KMS-11 (cell line): Measurements from ENCODE around the gene GAD1.
A peak's percentile ranks its signal among the peaks of the same experiment; 100 is the strongest.

Source experiments
- H2AFZ ChIP-seq: fragments of 200-600 bp; sonication (generic); 2 replicates; pipeline ENCODE4 v1.6.1; 2016; ENCODE audit warnings: antibody characterized with exemption, mixed run types, low read depth
- H3K27ac ChIP-seq: fragments of 200-600 bp; sonication (generic); 2 replicates; pipeline ENCODE4 v1.6.1; 2016; ENCODE audit warnings: mild to moderate bottlenecking, mixed run types
- H3K27me3 ChIP-seq: fragments of 200-600 bp; sonication (generic); 2 replicates; pipeline ENCODE4 v1.6.1; 2017; ENCODE audit warnings: mild to moderate bottlenecking, low read depth, mixed run types, moderate library complexity; ENCODE audit not compliant: insufficient read depth
- H3K36me3 ChIP-seq: fragments of 200-600 bp; sonication (generic); 2 replicates; pipeline ENCODE4 v1.6.1; 2017; ENCODE audit warnings: mild to moderate bottlenecking, mixed run types; ENCODE audit not compliant: insufficient read depth
- H3K4me1 ChIP-seq: fragments of 200-600 bp; sonication (generic); 2 replicates; pipeline ENCODE4 v1.6.1; 2016; ENCODE audit warnings: mild to moderate bottlenecking, low read depth, mixed run types; ENCODE audit not compliant: poor library complexity, severe bottlenecking
- H3K4me2 ChIP-seq: fragments of 200-600 bp; sonication (generic); 2 replicates; pipeline ENCODE4 v1.7.0; 2016; ENCODE audit warnings: mild to moderate bottlenecking, mixed run types
- H3K4me3 ChIP-seq: fragments of 200-600 bp; sonication (generic); IDR thresholded peaks from 2 replicates; pipeline ENCODE4 v1.6.1; 2017; ENCODE audit warnings: low read depth, low read length, mixed read lengths; ENCODE audit not compliant: insufficient read depth
- H3K79me2 ChIP-seq: fragments of 200-600 bp; sonication (generic); 2 replicates; pipeline ENCODE4 v1.6.1; 2016; ENCODE audit warnings: low read depth, mixed run types; ENCODE audit not compliant: insufficient read depth
- H3K9ac ChIP-seq: fragments of 200-600 bp; sonication (generic); 2 replicates; pipeline ENCODE4 v1.6.1; 2016; ENCODE audit warnings: mild to moderate bottlenecking, mixed run types
- H4K20me1 ChIP-seq: fragments of 200-600 bp; sonication (generic); 2 replicates; pipeline ENCODE4 v1.6.1; 2016; ENCODE audit warnings: mild to moderate bottlenecking, mixed run types; ENCODE audit not compliant: insufficient read depth
- CTCF ChIP-seq: fragments of 200-600 bp; sonication (generic); conservative IDR thresholded peaks from 2 replicates; pipeline ENCODE4 v1.6.1; 2017; ENCODE audit warnings: low read depth, mild to moderate bottlenecking, antibody characterized with exemption, low read length, moderate library complexity, mixed read lengths

The GAD1 gene

GRCh38 chr2:170821531-170822289 lies 5.0 kb downstream of the GAD1 start:
- Histone ChIP-seq H4K20me1 (no peaks in the 10 kb centered on the region), H3K4me3 (peak overlapping the region; percentile 71), H3K27me3 (peaks cover 44% of the 10 kb centered on the region), H3K9ac (no peak overlapping the region), H3K27ac (no peak overlapping the region), H2AFZ (no peak overlapping the region), H3K4me1 (peaks cover 15% of the 10 kb centered on the region), H3K4me2 (peak overlapping the region; percentile 84), H3K36me3 (no peaks in the 10 kb centered on the region), H3K79me2 (no peaks in the 10 kb centered on the region)
- no peak for TF ChIP-seq CTCF

- no peaks in the 10 kb centered on the region for H3K36me3 ChIP-seq
- no peak overlapping the region for H3K27ac ChIP-seq
- H4K20me1 ChIP-seq, result no peaks in the 10 kb centered on the region
- H3K4me2 ChIP-seq, result no peak overlapping the region
- H3K4me3 ChIP-seq, result no peak overlapping the region
- H3K4me1 ChIP-seq, result peaks cover 15% of the 10 kb centered on the region
- H3K9ac ChIP-seq, result no peak overlapping the region
- peaks cover 44% of the 10 kb centered on the region for H3K27me3 ChIP-seq
- TF ChIP-seq CTCF, result no peak
- no peak overlapping the region for H2AFZ ChIP-seq
- H3K79me2 ChIP-seq, result no peaks in the 10 kb centered on the region
These were observed 5.8 kb downstream of the GAD1 start for GRCh38 chr2:170822290-170823087.

DNA sequence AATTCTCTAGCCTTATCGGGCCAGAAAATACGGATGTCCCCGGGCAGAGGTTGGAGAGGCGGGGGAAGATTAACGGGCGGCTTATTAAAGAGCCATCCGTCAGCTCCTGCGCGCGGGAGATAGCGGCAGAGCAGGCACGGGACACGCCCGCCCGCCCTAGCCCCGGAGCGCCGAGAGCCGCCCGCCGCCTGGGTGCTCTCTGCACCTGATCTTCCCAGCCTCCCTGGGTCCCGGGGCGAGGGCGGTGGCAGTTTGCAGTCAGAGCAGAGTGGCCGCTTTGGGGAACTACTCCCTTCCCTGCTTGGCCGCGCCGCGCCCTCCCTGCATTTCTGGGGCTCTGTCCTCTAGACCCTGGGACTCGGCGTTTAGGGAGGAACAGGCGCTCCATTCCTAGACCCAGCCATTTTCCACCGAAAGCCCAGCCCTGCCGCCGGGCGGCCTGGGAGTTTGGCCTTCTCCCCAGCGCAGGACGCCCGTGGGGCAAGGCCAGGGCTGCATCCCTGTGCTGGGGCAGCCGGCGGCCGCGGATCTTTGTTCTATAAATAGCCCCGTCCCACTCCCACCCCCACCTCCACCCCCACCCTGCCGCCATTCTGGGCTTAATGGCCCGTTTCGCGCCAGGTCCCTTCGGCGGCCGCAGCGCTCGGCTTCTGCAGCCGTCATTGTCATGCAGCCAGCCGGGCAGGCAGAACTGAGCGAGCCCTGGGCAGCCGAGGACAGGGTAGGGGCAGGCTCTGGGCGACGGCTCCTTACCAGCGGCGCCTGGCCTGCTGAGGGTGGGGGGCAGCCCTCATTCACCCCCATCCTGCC lies 6.6 kb downstream of the GAD1 start:
- no peak overlapping the region for H3K27ac ChIP-seq
- H3K79me2 ChIP-seq, result no peaks in the 10 kb centered on the region
- H3K4me2 ChIP-seq, result no peak overlapping the region
- H3K36me3 ChIP-seq, result no peaks in the 10 kb centered on the region
- no peak overlapping the region for H3K4me3 ChIP-seq
- H3K4me1 ChIP-seq, result peaks cover 15% of the 10 kb centered on the region
- no peak overlapping the region for H2AFZ ChIP-seq
- H3K9ac ChIP-seq, result no peak overlapping the region
- peaks cover 37% of the 10 kb centered on the region for H3K27me3 ChIP-seq
- H4K20me1 ChIP-seq, result no peaks in the 10 kb centered on the region
- TF ChIP-seq CTCF, result no peak

DNA sequence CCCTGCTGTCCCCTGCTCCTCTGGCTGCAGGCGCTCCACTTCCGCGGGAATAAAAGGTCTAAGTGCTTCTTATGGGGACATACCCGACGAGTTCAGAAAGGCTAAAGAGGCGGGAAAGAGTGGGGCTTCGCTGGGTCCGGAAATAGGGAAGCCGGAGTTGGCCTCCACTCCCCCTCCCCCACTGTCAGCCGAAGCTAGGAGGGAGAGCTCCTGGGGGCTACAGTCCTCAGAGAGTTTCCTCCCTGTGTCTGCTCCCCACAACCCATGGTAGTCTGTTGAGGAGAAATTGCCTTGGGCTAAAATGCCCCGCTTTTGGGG lies 7.2 kb downstream of the GAD1 start:
- Histone ChIP-seq H3K79me2 (no peaks in the 10 kb centered on the region), H3K4me3 (no peak overlapping the region), H3K4me1 (peaks cover 15% of the 10 kb centered on the region), H3K36me3 (no peaks in the 10 kb centered on the region), H3K9ac (no peak overlapping the region), H3K27ac (no peak overlapping the region), H3K27me3 (peaks cover 31% of the 10 kb centered on the region), H2AFZ (no peak overlapping the region), H4K20me1 (no peaks in the 10 kb centered on the region), H3K4me2 (no peak overlapping the region)
- TF ChIP-seq CTCF, result no peak
